ENCODE results near the gene DDX47. TPM values are rescaled to one million over a fixed set of nuclear protein-coding genes. Genes with fewer than 3 reads are reported as not detected.

Gene DDX47
- total and polyA plus RNA-seq, 4 donors: 20.2 to 37.2 (median 25.9) TPM

- 81% methylated on average over 6 of the region's 6 CpGs for WGBS
These were observed 23.4 kb downstream of the DDX47 start for GRCh38 chr12:12836571-12836970.

GRCh38 chr12:12837025-12837812 is 24.1 kb downstream of the DDX47 start:
- DNase-seq (ENCODE audit: low spot score): no peak
- peaks cover 0 to 17% (median 8%) of the 10 kb centered on the region in 4 donors for H3K36me3 ChIP-seq (ENCODE audit: control insufficient read depth in 4 of 4, insufficient read depth in 3 of 4, low read depth in 1 of 4, low read length in 3 of 4)
- no peaks in the 10 kb centered on the region for H3K4me1 ChIP-seq (ENCODE audit: control insufficient read depth in 4 of 4, insufficient read depth in 4 of 4, low read length in 3 of 4)
- no peak overlapping the region for H3K9ac ChIP-seq (ENCODE audit: low read depth in 1 of 2, low read length in 2 of 2)
- H3K27me3 ChIP-seq (ENCODE audit: control insufficient read depth in 4 of 4, insufficient read depth in 4 of 4, low read length in 3 of 4): no peaks in the 10 kb centered on the region
- no peak overlapping the region for H3K27ac ChIP-seq (ENCODE audit: low read depth in 1 of 2, low read length in 2 of 2)
- TF ChIP-seq YY1 (IDR thresholded peaks at IDR 0.05) (no peak), EGR1 (IDR thresholded peaks at IDR 0.05; ENCODE audit: low read depth in 2 of 2) (no peak), MAX (IDR thresholded peaks at IDR 0.05) (no peak), RXRA (IDR thresholded peaks at IDR 0.05) (no peak), CTCF (IDR thresholded peaks at IDR 0.05; ENCODE audit: low read depth, low read length, missing input control) (peak; percentile 38), RAD21 (IDR thresholded peaks at IDR 0.05) (peak; percentile 55 to 72)
- no peak overlapping the region for H3K4me3 ChIP-seq (ENCODE audit: low read depth in 1 of 3, low read length in 3 of 3)
- no peaks in the 10 kb centered on the region for H3K9me3 ChIP-seq (ENCODE audit: control insufficient read depth in 4 of 4, low read length in 3 of 4)
- 64% methylated on average over 15 of the region's 15 CpGs for WGBS

More at GRCh38 chr12:12836571-12836970, 23.4 kb downstream of the DDX47 start:
- no peak overlapping the region for H3K27ac ChIP-seq (ENCODE audit: low read depth in 1 of 2, low read length in 2 of 2)
- H3K9ac ChIP-seq (ENCODE audit: low read depth in 1 of 2, low read length in 2 of 2): no peak overlapping the region
- no peaks in the 10 kb centered on the region for H3K27me3 ChIP-seq (ENCODE audit: control insufficient read depth in 4 of 4, insufficient read depth in 4 of 4, low read length in 3 of 4)
- H3K4me1 ChIP-seq (ENCODE audit: control insufficient read depth in 4 of 4, insufficient read depth in 4 of 4, low read length in 3 of 4): no peaks in the 10 kb centered on the region
- TF ChIP-seq SP1 (IDR thresholded peaks at IDR 0.05): no peak
- no peak for TF ChIP-seq EGR1 (IDR thresholded peaks at IDR 0.05; ENCODE audit: low read depth in 2 of 2)
- no peak for TF ChIP-seq FOXA1 (IDR thresholded peaks at IDR 0.05)
- H3K36me3 ChIP-seq (ENCODE audit: control insufficient read depth in 4 of 4, insufficient read depth in 3 of 4, low read depth in 1 of 4, low read length in 3 of 4): peaks cover 0 to 19% (median 10%) of the 10 kb centered on the region in 4 donors
- H3K4me3 ChIP-seq (ENCODE audit: low read depth in 1 of 3, low read length in 3 of 3): no peak overlapping the region
- DNase-seq (ENCODE audit: low spot score): no peak
- no peaks in the 10 kb centered on the region for H3K9me3 ChIP-seq (ENCODE audit: control insufficient read depth in 4 of 4, low read length in 3 of 4)

GRCh38 chr12:12837813-12838153 is 24.6 kb downstream of the DDX47 start:
- WGBS: 89% methylated on average over 3 of the region's 3 CpGs

GRCh38 chr12:12839003-12839395 is 25.9 kb downstream of the DDX47 start:
- Histone ChIP-seq H3K9ac (ENCODE audit: low read depth in 1 of 2, low read length in 2 of 2) (no peak overlapping the region), H3K27me3 (ENCODE audit: control insufficient read depth in 4 of 4, insufficient read depth in 4 of 4, low read length in 3 of 4) (no peaks in the 10 kb centered on the region), H3K36me3 (ENCODE audit: control insufficient read depth in 4 of 4, insufficient read depth in 3 of 4, low read depth in 1 of 4, low read length in 3 of 4) (peaks cover 0 to 1% (median under 1%) of the 10 kb centered on the region in 4 donors), H3K27ac (ENCODE audit: low read depth in 1 of 2, low read length in 2 of 2) (no peak overlapping the region), H3K9me3 (ENCODE audit: control insufficient read depth in 4 of 4, low read length in 3 of 4) (no peaks in the 10 kb centered on the region), H3K4me3 (ENCODE audit: low read depth in 1 of 3, low read length in 3 of 3) (no peak overlapping the region), H3K4me1 (ENCODE audit: control insufficient read depth in 4 of 4, insufficient read depth in 4 of 4, low read length in 3 of 4) (no peaks in the 10 kb centered on the region)
- 80% methylated on average over 1 of the region's 1 CpG for WGBS
- no peak for DNase-seq (ENCODE audit: low spot score)
- TF ChIP-seq ZBTB33 (IDR thresholded peaks at IDR 0.05) (no peak), RXRA (IDR thresholded peaks at IDR 0.05) (no peak), MAX (IDR thresholded peaks at IDR 0.05) (no peak), HNF4G (IDR thresholded peaks at IDR 0.05) (no peak), HNF4A (conservative IDR thresholded peaks at IDR 0.05) (no peak), REST (IDR thresholded peaks at IDR 0.05) (no peak), ATF3 (IDR thresholded peaks at IDR 0.05) (no peak), RAD21 (IDR thresholded peaks at IDR 0.05) (no peak)

More at GRCh38 chr12:12837813-12838153, 24.6 kb downstream of the DDX47 start:
- no peaks in the 10 kb centered on the region for H3K27me3 ChIP-seq (ENCODE audit: control insufficient read depth in 4 of 4, insufficient read depth in 4 of 4, low read length in 3 of 4)
- H3K4me1 ChIP-seq (ENCODE audit: control insufficient read depth in 4 of 4, insufficient read depth in 4 of 4, low read length in 3 of 4): no peaks in the 10 kb centered on the region
- no peak overlapping the region for H3K4me3 ChIP-seq (ENCODE audit: low read depth in 1 of 3, low read length in 3 of 3)
- TF ChIP-seq FOXA2 (IDR thresholded peaks at IDR 0.05) (no peak), GABPA (IDR thresholded peaks at IDR 0.05 in 1 of 2, conservative IDR thresholded peaks at IDR 0.05 in 1 of 2) (no peak), EGR1 (IDR thresholded peaks at IDR 0.05; ENCODE audit: low read depth in 2 of 2) (no peak), HNF4A (conservative IDR thresholded peaks at IDR 0.05) (no peak), JUND (IDR thresholded peaks at IDR 0.05) (no peak)
- H3K9me3 ChIP-seq (ENCODE audit: control insufficient read depth in 4 of 4, low read length in 3 of 4): no peaks in the 10 kb centered on the region
- no peak overlapping the region for H3K9ac ChIP-seq (ENCODE audit: low read depth in 1 of 2, low read length in 2 of 2)
- no peak overlapping the region for H3K27ac ChIP-seq (ENCODE audit: low read depth in 1 of 2, low read length in 2 of 2)
- peaks cover 0 to 11% (median 5%) of the 10 kb centered on the region in 4 donors for H3K36me3 ChIP-seq (ENCODE audit: control insufficient read depth in 4 of 4, insufficient read depth in 3 of 4, low read depth in 1 of 4, low read length in 3 of 4)
- no peak for DNase-seq (ENCODE audit: low spot score)
